ENCODE data around the gene KAT8.
"Not testable (repeated sequence)": the region's sequence is repeated elsewhere in the genome, so short reads cannot be mapped to it uniquely, and the experiment has no call there.

KAT8 gene

GRCh38 chr16:31149332-31149731, 31.9 kb downstream of the KAT8 start:
- DNase-seq, result no peak

- no peak for DNase-seq
Measured at GRCh38 chr16:31149894-31150890, 32.7 kb downstream of the KAT8 start, which contains the start of gene PRSS36. Gene PRSS36 (minus strand): TSS chr16:31150066. CDS start chr16:31150035, 31 bp downstream.

- not testable (repeated sequence) for DNase-seq
Measured at GRCh38 chr16:31150976-31151375, 33.5 kb downstream of the KAT8 start.

GRCh38 chr16:31157136-31157535, 39.7 kb downstream of the KAT8 start:
- no peak for DNase-seq

- no peak for DNase-seq
Measured at GRCh38 chr16:31167315-31167714, 49.9 kb downstream of the KAT8 start.

- DNase-seq, result no peak
Measured at GRCh38 chr16:31168848-31169247, 51.4 kb downstream of the KAT8 start.

- not testable (repeated sequence) for DNase-seq
Measured at GRCh38 chr16:31170048-31170447, 52.6 kb downstream of the KAT8 start.

- DNase-seq, result peak in 4 of 5 donors; percentile 30 to 68 (median 42)
Measured at GRCh38 chr16:31177136-31177535, 59.7 kb downstream of the KAT8 start.

- no peak for DNase-seq
Measured at GRCh38 chr16:31179219-31179746, 61.8 kb downstream of the KAT8 start.

- DNase-seq, result peak; percentile 83 to 94 (median 88)
Measured at GRCh38 chr16:31179747-31180459, 62.4 kb downstream of the KAT8 start, which contains the start of gene FUS. Gene FUS (plus strand): TSS chr16:31180139. CDS start chr16:31180215, 76 bp downstream.

Measured in T-helper 1 cell (primary cell).